Breast epithelium (tissue), 3 donors: Measurements from ENCODE around the gene OSTN.

Source experiments
- POLR2A ChIP-seq: fragments of 450-650 bp; IDR thresholded peaks from one replicate; pipeline ENCODE4 v1.6.1; 2016; ENCODE audit warnings: antibody characterized with exemption, mild to moderate bottlenecking, moderate library complexity
- POLR2AphosphoS5 ChIP-seq, 3 donors: sonication (generic); formaldehyde crosslinking; IDR thresholded peaks; one replicate each; pipeline ENCODE4 v1.6.1; 2017; ENCODE audit warnings: antibody characterized with exemption in 3 of 3
- TF ChIP-seq, protein P1 (sequence below), 3 donors: fragments of 450-650 bp; IDR thresholded peaks; one replicate each; pipeline ENCODE4 v1.5.1; 2016 to 2017; ENCODE audit warnings: antibody characterized with exemption in 3 of 3, mild to moderate bottlenecking in 3 of 3, moderate library complexity in 3 of 3

DNA sequence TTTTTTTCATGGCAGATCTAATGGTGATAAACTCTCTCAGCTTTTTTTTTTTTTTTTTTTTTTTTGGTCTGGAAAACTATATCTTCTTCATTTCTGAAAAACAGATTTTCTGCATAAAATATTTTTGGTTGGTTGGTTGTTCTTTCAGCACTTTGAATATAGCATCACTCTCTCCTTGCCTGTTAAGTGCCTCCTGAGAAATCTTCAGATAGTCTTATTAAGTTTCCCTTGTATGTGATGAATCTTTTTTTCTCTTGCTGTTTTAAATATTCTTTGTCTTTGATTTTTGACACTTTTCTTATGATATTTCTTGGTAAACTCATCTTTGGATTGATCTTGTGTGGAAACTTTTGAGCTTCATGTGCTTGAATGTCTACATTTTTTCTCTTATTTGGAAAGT lies 44.2 kb upstream of the OSTN start:
- TF ChIP-seq, protein P1, sequence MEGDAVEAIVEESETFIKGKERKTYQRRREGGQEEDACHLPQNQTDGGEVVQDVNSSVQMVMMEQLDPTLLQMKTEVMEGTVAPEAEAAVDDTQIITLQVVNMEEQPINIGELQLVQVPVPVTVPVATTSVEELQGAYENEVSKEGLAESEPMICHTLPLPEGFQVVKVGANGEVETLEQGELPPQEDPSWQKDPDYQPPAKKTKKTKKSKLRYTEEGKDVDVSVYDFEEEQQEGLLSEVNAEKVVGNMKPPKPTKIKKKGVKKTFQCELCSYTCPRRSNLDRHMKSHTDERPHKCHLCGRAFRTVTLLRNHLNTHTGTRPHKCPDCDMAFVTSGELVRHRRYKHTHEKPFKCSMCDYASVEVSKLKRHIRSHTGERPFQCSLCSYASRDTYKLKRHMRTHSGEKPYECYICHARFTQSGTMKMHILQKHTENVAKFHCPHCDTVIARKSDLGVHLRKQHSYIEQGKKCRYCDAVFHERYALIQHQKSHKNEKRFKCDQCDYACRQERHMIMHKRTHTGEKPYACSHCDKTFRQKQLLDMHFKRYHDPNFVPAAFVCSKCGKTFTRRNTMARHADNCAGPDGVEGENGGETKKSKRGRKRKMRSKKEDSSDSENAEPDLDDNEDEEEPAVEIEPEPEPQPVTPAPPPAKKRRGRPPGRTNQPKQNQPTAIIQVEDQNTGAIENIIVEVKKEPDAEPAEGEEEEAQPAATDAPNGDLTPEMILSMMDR (IDR thresholded peaks at IDR 0.05), result no peak
- TF ChIP-seq POLR2A, result no peak
- no peak for TF ChIP-seq POLR2AphosphoS5 (IDR thresholded peaks at IDR 0.05)
